ENCODE measurements around the gene PDIA4. TPM values are rescaled to one million over a fixed set of nuclear protein-coding genes. Genes with fewer than 3 reads are reported as not detected.

Gene PDIA4
- total RNA-seq: 226 and 348 TPM in 2 replicates

GRCh38 chr7:149028346-149029109 is at the start of gene PDIA4:
Gene PDIA4 (minus strand): TSS chr7:149028505. CDS start chr7:149028408, 97 bp downstream.

Small RNA genes lying within 50 kb of the gene (small RNA-seq; reads per million reads assigned to genes)
- gene COX6B1P1 (not detected), gene RNU6-650P (not detected), gene RNY1 (1,828 reads per million, percentile 100 among the genes with 10 or more reads in this experiment), gene RNY3 (1,655 reads per million, percentile 100 among the genes with 10 or more reads in this experiment), gene RNY4 (324 reads per million, percentile 99 among the genes with 10 or more reads in this experiment)

Other genes with a start within 250 kb of the PDIA4 start
- gene EZH2, start 144.2 kb downstream of the PDIA4 start, total RNA-seq: 8.8 and 17.4 TPM in 2 replicates
- gene ZNF786, start 62.2 kb upstream of the PDIA4 start, total RNA-seq: 4.4 and 7.4 TPM in 2 replicates
- 1.6 and 2.2 TPM in 2 replicates for gene ZNF425, start 97.8 kb upstream of the PDIA4 start, total RNA-seq
- 13.2 and 17.2 TPM in 2 replicates for gene ZNF398, start 118.9 kb upstream of the PDIA4 start, total RNA-seq
- gene ZNF282, start 167.0 kb upstream of the PDIA4 start, total RNA-seq: 21.3 and 38.9 TPM in 2 replicates
- gene ZNF212, start 211.1 kb upstream of the PDIA4 start, total RNA-seq: 4.4 and 4.5 TPM in 2 replicates
- gene ZNF783, start 233.7 kb upstream of the PDIA4 start, total RNA-seq: 6.6 and 8.0 TPM in 2 replicates